B cell (primary cell): ENCODE data around the gene TIAL1. TPM values are rescaled to one million over a fixed set of nuclear protein-coding genes. Genes with fewer than 3 reads are reported as not detected.

ENCODE experiments used
- ATAC-seq: fragments of 200-7000 bp; cut with Tn5 transposase; one replicate; pipeline ENCODE4 v1.10.0; 2021; ENCODE audit warnings: low read depth, mild to moderate bottlenecking, moderate number of reproducible peaks, moderate library complexity
- CTCF ChIA-PET: fragments of 350-600 bp; sonication (Branson Sonifier 250); formaldehyde crosslinking; loops from one replicate; lab custom pipeline; 2021; ENCODE audit warnings: antibody characterized with exemption, inconsistent platforms; lab: Charles Lee
- POLR2A ChIA-PET: fragments of 350-600 bp; sonication (Branson Sonifier 250); formaldehyde crosslinking; loops from one replicate; lab custom pipeline; 2021; ENCODE audit warnings: antibody characterized with exemption; lab: Charles Lee
- DNase-seq: peaks from one replicate; pipeline ENCODE4 v3.0.0; 2013
- H2AFZ ChIP-seq: 2 replicates; pipeline ENCODE4 v1.6.1; 2012; ENCODE audit warnings: mild to moderate bottlenecking, low read depth, low read length; ENCODE audit not compliant: insufficient read depth, poor library complexity, severe bottlenecking
- H3K27ac ChIP-seq, 2 donors: 1 replicate in 1 of 2; 2 replicates in 1 of 2; pipeline ENCODE4 v1.5.1; 2012 to 2013; ENCODE audit warnings: low read length in 2 of 2, mild to moderate bottlenecking in 2 of 2, moderate library complexity in 1 of 2
- H3K27me3 ChIP-seq, 4 experiments: fragments of 200-600 bp in 1 of 4; sonication (generic) in 1 of 4; replicated peaks in 1 of 4; 1 replicate in 2 of 4; 2 replicates in 2 of 4; pipeline versions ENCODE4 v1.6.1 to v1.7.0; 2013 to 2016; ENCODE audit warnings: low read length in 3 of 4, mild to moderate bottlenecking in 2 of 4, mixed read lengths in 1 of 4, moderate library complexity in 1 of 4; ENCODE audit not compliant: insufficient read depth in 4 of 4, control insufficient read depth in 3 of 4; ENCODE audit errors: control extremely low read depth in 1 of 4
- H3K36me3 ChIP-seq, 2 experiments: replicated peaks in 1 of 2; 1 replicate in 1 of 2; 2 replicates in 1 of 2; pipeline versions ENCODE4 v1.6.1 to v1.7.1; 2013; ENCODE audit warnings: low read length in 1 of 2; ENCODE audit not compliant: insufficient read depth in 2 of 2, control insufficient read depth in 1 of 2; ENCODE audit errors: control extremely low read depth in 1 of 2, extremely low read depth in 1 of 2
- H3K4me1 ChIP-seq, 2 donors: fragments of 200-600 bp in 1 of 2; sonication (generic) in 1 of 2; 1 replicate in 1 of 2; 2 replicates in 1 of 2; pipeline versions ENCODE4 v1.5.1 to v1.6.1; 2013 to 2017; ENCODE audit warnings: low read length in 2 of 2; ENCODE audit not compliant: control insufficient read depth in 2 of 2, insufficient read depth in 2 of 2
- H3K4me2 ChIP-seq: replicated peaks from 2 replicates; pipeline ENCODE3; 2012; ENCODE audit warnings: mild to moderate bottlenecking, low read depth, low read length; ENCODE audit not compliant: poor library complexity, severe bottlenecking
- H3K4me3 ChIP-seq, 5 experiments: fragments of 200-600 bp in 1 of 5; sonication (generic) in 1 of 5; 1 replicate in 3 of 5; 2 replicates in 2 of 5; pipeline versions ENCODE4 v1.5.1 to v1.7.0; 2011 to 2016; ENCODE audit warnings: low read length in 4 of 5, mild to moderate bottlenecking in 4 of 5, low read depth in 2 of 5, control low read depth in 1 of 5, moderate library complexity in 1 of 5; ENCODE audit not compliant: insufficient read depth in 1 of 5; ENCODE audit errors: control extremely low read depth in 1 of 5, extremely low read depth in 1 of 5
- H3K79me2 ChIP-seq: fragments of 200-600 bp; sonication (generic); one replicate; pipeline ENCODE4 v1.6.0; 2016; ENCODE audit warnings: low read length; ENCODE audit not compliant: control insufficient read depth, insufficient read depth
- H3K9ac ChIP-seq: fragments of 200-600 bp; sonication (generic); 2 replicates; pipeline ENCODE4 v1.6.1; 2017; ENCODE audit warnings: mild to moderate bottlenecking, low read length, moderate library complexity
- H3K9me3 ChIP-seq, 3 donors: one replicate each; pipeline versions ENCODE4 v1.6.1 to v1.7.1; 2013; ENCODE audit warnings: low read length in 2 of 3; ENCODE audit not compliant: control insufficient read depth in 2 of 3, insufficient read depth in 1 of 3; ENCODE audit errors: control extremely low read depth in 1 of 3
- H4K20me1 ChIP-seq: 2 replicates; pipeline ENCODE4 v1.6.0; 2012; ENCODE audit warnings: mild to moderate bottlenecking, low read length; ENCODE audit not compliant: insufficient read depth, control insufficient read depth, poor library complexity, severe bottlenecking
- H3K27ac Mint-ChIP-seq: one replicate; pipeline ENCODE4 v1.8.0; 2021; ENCODE audit warnings: mixed read lengths
- H3K27me3 Mint-ChIP-seq: one replicate; pipeline ENCODE4 v1.8.0; 2021; ENCODE audit warnings: mixed read lengths
- H3K4me1 Mint-ChIP-seq: one replicate; pipeline ENCODE4 v1.8.0; 2021; ENCODE audit warnings: mixed read lengths
- H3K4me3 Mint-ChIP-seq: one replicate; pipeline ENCODE4 v1.8.0; 2021; ENCODE audit warnings: mixed read lengths
- H3K9me3 Mint-ChIP-seq: one replicate; pipeline ENCODE4 v1.8.0; 2022; ENCODE audit warnings: mixed read lengths; ENCODE audit not compliant: insufficient read depth
- EZH2 ChIP-seq: IDR thresholded peaks from 2 replicates; pipeline ENCODE4 v1.6.1; 2012; ENCODE audit warnings: borderline replicate concordance, low read depth, mild to moderate bottlenecking, moderate library complexity, low read length; ENCODE audit not compliant: insufficient read depth, poor library complexity, severe bottlenecking
- WGBS: methylation state at CpG from one replicate; pipeline ENCODE4 v1.1.5; 2013; ENCODE audit warnings: missing lambda C conversion rate; ENCODE audit not compliant: insufficient coverage; 5-methylcytosine and 5-hydroxymethylcytosine counted together
- intact Hi-C: fragments of 100-400 bp; cut with micrococcal nuclease; formaldehyde crosslinking; loops from one replicate; pipeline ENCODE4 v1.10.0; 2022
- polyA plus RNA-seq: library from polyadenylated mRNA; depleted of rRNA; stranded (reverse); fragments of >200 nt; gene quantifications from 2 replicates; pipeline ENCODE4 v1.2.3, GENCODE V29; 2012
- total RNA-seq, 2 donors: library from RNA; stranded (reverse); fragments of 120-200 nt in 1 of 2; gene quantifications; 1 replicate in 1 of 2; 2 replicates in 1 of 2; pipeline versions ENCODE4 v1.2.3 to v1.2.4, GENCODE V29; 2013 to 2022
- TF ChIP-seq, protein P1 (sequence below): fragments of 200-600 bp; IDR thresholded peaks from one replicate; pipeline ENCODE4 v1.8.0; 2022; ENCODE audit warnings: antibody characterized with exemption, mild to moderate bottlenecking

The TIAL1 gene
- total and polyA plus RNA-seq, 2 donors (not counting 1 experiment from before 2014, with no cell fraction given): 98.5 to 159 TPM

DNA sequence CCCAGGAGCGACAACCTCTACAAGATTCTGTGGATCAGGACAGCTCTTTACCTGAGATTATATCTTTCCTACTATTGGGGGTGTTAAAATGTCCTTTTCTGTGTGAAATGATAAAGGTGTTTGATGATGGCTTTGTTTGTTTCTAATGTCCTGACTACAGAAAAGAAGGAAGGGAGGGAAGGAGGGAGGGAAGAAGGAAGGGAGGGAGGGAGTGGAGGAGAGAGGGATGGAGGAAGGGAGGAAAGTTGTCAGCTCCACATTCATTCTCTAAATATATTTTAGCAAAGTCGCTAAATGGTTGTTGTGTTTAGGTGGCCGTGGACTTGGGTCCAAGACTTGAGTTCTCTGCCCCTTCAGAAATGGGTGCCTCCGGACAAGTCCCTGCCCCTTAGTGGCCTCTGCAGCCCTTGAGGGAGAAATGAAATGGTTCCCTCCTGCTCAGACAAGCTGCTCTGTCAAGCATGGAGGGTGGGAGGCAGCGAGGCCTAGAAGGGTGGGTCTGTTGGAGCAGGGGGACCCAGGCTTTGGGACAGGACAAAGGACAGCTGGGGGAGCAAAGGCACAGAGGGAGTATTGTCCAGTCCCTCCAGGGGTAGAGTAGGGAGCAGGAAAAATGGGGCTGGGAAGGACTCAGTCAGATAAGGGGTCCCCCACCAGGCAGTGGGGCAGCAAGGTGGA lies 58.7 kb downstream of the TIAL1 start:
- no peak overlapping the region for H3K4me3 ChIP-seq
- TF ChIP-seq EZH2: no peak
- TF ChIP-seq, protein P1, sequence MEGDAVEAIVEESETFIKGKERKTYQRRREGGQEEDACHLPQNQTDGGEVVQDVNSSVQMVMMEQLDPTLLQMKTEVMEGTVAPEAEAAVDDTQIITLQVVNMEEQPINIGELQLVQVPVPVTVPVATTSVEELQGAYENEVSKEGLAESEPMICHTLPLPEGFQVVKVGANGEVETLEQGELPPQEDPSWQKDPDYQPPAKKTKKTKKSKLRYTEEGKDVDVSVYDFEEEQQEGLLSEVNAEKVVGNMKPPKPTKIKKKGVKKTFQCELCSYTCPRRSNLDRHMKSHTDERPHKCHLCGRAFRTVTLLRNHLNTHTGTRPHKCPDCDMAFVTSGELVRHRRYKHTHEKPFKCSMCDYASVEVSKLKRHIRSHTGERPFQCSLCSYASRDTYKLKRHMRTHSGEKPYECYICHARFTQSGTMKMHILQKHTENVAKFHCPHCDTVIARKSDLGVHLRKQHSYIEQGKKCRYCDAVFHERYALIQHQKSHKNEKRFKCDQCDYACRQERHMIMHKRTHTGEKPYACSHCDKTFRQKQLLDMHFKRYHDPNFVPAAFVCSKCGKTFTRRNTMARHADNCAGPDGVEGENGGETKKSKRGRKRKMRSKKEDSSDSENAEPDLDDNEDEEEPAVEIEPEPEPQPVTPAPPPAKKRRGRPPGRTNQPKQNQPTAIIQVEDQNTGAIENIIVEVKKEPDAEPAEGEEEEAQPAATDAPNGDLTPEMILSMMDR: no peak
- H4K20me1 ChIP-seq: no peaks in the 10 kb centered on the region
- no peak overlapping the region for H3K4me3 Mint-ChIP-seq
- H3K27me3 ChIP-seq: no peaks in the 10 kb centered on the region
- CTCF ChIA-PET: interaction anchor here (0.6 to 1.5 kb wide), 3 partner anchors 93 to 394 kb away, joined by 3 to 4 read pairs (median 4); no protein-coding TSS in a partner anchor
- H2AFZ ChIP-seq: no peak overlapping the region
- no peaks in the 10 kb centered on the region for H3K36me3 ChIP-seq
- H3K9ac ChIP-seq: no peak overlapping the region
- no peaks in the 10 kb centered on the region for H3K9me3 Mint-ChIP-seq
- ATAC-seq (no peak), DNase-seq (no peak)
- H3K27ac Mint-ChIP-seq: no peak overlapping the region
- 63% methylated on average over 2 of the region's 5 CpGs for WGBS
- no peak overlapping the region for H3K27ac ChIP-seq
- peaks cover 11 to 20% of the 10 kb centered on the region in 2 donors for H3K4me1 ChIP-seq
- intact Hi-C loops: no loop called here
- no peaks in the 10 kb centered on the region for H3K9me3 ChIP-seq
- no peak overlapping the region for H3K4me2 ChIP-seq
- POLR2A ChIA-PET: no interaction called here
- H3K4me1 Mint-ChIP-seq: peaks cover 32% of the 10 kb centered on the region
- peaks cover 32% of the 10 kb centered on the region for H3K79me2 ChIP-seq
- H3K27me3 Mint-ChIP-seq: no peaks in the 10 kb centered on the region

DNA sequence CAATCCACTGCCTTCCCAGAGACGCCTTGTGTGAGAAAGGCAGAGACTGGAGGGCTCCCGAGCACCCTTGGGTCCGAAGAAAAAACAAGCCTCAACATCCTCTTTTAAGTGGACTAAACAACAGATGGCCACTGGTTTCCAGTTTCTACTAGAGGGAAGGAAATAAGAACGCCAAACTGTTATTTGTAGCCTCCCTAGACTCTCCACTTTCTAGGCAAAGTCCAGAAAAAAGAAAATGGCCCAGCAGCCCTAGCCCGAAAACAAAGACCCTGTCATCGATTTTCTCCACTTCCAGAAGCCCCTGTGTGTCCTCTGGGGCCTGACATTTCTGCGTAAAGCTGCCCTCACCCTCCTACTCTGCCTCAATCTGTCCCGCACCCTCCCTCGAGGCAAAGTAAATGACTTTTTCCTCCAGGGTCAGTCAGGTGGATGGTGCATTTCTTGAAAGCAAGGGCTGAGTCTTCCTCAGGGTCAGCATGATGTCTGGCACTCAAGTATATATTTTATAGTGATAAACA lies 60.2 kb downstream of the TIAL1 start:
- ChIA-PET CTCF (interaction anchor here (0.8 to 1.5 kb wide), 3 partner anchors 47 to 337 kb away, joined by 3 to 4 read pairs (median 3); no protein-coding TSS in a partner anchor), POLR2A (no interaction called here)
- Histone ChIP-seq H3K4me1 (peaks cover 8 to 18% of the 10 kb centered on the region in 2 donors), H3K27me3 (no peaks in the 10 kb centered on the region), H3K4me3 (no peak overlapping the region), H3K79me2 (peaks cover 47% of the 10 kb centered on the region), H2AFZ (no peak overlapping the region), H3K27ac (no peak overlapping the region), H3K36me3 (no peaks in the 10 kb centered on the region), H3K9me3 (no peaks in the 10 kb centered on the region), H4K20me1 (no peaks in the 10 kb centered on the region), H3K4me2 (no peak overlapping the region), H3K9ac (no peak overlapping the region)
- Mint-ChIP-seq H3K27ac (no peak overlapping the region), H3K4me1 (peaks cover 30% of the 10 kb centered on the region), H3K4me3 (no peak overlapping the region), H3K9me3 (no peaks in the 10 kb centered on the region), H3K27me3 (no peaks in the 10 kb centered on the region)
- TF ChIP-seq EZH2: no peak
- TF ChIP-seq, protein P1: no peak
- intact Hi-C loops: no loop called here
- DNase-seq (no peak), ATAC-seq (no peak)
- WGBS: 96% methylated on average over 3 of the region's 9 CpGs
